Stimulated activated naive CD8-positive, alpha-beta T cell treated with anti-CD3 and anti-CD28 coated beads, Interleukin-15, Interleukin-2, amounts not matched to agents 100 ng/mL and 50 ng/mL, for 24 hours (primary cell): ENCODE data around the gene NCKAP5.

Source experiments
- H3K27ac Mint-ChIP-seq: one replicate; pipeline ENCODE4 v1.8.0; 2021; ENCODE audit warnings: mild to moderate bottlenecking, mixed read lengths
- H3K27me3 Mint-ChIP-seq: one replicate; pipeline ENCODE4 v1.8.0; 2021; ENCODE audit warnings: mixed read lengths
- H3K36me3 Mint-ChIP-seq: one replicate; pipeline ENCODE4 v1.8.0; 2021; ENCODE audit warnings: low read depth, mixed read lengths
- H3K4me1 Mint-ChIP-seq: one replicate; pipeline ENCODE4 v1.8.0; 2021; ENCODE audit warnings: low read depth, mixed read lengths
- H3K4me3 Mint-ChIP-seq: one replicate; pipeline ENCODE4 v1.8.0; 2021; ENCODE audit warnings: mild to moderate bottlenecking, mixed read lengths
- H3K9me3 Mint-ChIP-seq: one replicate; pipeline ENCODE4 v1.8.0; 2021; ENCODE audit warnings: mixed read lengths

NCKAP5 gene

DNA sequence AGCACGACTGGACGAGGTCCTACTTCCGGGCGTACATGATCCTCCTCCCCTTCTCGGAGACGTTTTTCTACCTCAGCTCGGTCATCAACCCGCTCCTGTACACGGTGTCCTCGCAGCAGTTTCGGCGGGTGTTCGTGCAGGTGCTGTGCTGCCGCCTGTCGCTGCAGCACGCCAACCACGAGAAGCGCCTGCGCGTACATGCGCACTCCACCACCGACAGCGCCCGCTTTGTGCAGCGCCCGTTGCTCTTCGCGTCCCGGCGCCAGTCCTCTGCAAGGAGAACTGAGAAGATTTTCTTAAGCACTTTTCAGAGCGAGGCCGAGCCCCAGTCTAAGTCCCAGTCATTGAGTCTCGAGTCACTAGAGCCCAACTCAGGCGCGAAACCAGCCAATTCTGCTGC lies 923.1 kb downstream of the NCKAP5 start:
- no peaks in the 10 kb centered on the region for H3K36me3 Mint-ChIP-seq
- H3K27ac Mint-ChIP-seq, result no peak overlapping the region
- H3K4me1 Mint-ChIP-seq, result no peaks in the 10 kb centered on the region
- H3K27me3 Mint-ChIP-seq, result peaks cover 5% of the 10 kb centered on the region
- H3K9me3 Mint-ChIP-seq, result no peaks in the 10 kb centered on the region
- no peak overlapping the region for H3K4me3 Mint-ChIP-seq

DNA sequence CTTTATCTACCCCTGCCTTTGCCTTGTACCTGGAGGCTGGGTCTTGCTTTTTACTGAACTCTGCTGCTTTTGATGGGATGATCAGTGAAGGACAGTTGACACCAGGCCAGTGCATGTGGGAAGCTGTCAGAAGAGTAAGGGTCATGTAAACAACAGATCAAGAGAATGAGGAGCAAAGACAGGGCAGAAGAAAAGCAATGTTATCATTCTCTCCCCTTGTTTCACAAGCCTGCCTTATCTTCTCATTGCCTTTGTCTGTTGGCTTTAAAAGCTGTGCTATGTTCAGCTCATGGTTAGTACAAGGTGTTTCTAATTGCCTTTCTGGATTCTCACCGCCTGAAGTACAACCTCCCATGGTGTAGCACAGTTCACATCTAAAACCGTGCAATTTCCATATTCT lies 925.8 kb downstream of the NCKAP5 start:
- H3K4me3 Mint-ChIP-seq, result no peak overlapping the region
- no peaks in the 10 kb centered on the region for H3K4me1 Mint-ChIP-seq
- no peaks in the 10 kb centered on the region for H3K36me3 Mint-ChIP-seq
- H3K9me3 Mint-ChIP-seq, result no peaks in the 10 kb centered on the region
- no peaks in the 10 kb centered on the region for H3K27me3 Mint-ChIP-seq
- H3K27ac Mint-ChIP-seq, result no peak overlapping the region

DNA sequence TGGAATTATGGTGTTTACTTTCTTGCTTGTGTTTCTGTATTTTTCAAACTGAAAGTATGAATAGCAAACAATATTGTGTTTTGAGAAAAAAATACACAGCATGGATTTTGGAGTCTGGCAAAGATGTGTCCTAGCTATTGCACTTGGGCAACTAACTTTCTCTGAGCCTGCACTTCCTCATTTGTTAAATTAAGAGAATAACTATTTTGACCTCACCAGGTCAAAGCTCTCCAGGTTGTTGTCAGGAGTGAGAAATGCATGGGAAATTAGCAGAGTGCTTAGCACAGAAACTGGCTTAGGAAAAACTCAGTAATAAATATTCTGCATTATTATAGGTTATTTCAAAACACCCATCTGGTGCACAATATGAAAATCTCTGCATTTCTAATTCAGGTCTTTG lies 926.4 kb downstream of the NCKAP5 start:
- no peak overlapping the region for H3K4me3 Mint-ChIP-seq

DNA sequence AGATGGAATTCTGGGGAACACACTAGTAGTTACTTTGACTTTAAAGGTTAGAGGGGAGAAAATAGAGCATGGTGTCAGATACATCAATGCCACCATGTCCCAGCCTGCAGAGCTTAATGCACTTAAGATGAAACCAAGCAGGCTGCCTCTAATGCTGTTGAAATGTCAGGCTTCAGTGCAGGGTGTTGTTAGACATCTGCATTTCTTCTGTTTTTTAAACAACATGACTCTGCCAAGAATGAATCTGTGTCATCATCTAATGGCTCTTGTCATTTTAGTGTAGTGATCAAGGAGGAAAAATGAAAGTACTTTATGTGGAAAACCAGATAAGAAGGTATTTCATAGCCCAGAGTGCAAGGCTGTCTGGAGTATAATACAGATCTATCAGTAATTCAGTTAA lies 928.1 kb downstream of the NCKAP5 start:
- Mint-ChIP-seq H3K27me3 (no peaks in the 10 kb centered on the region), H3K9me3 (no peaks in the 10 kb centered on the region), H3K27ac (no peak overlapping the region), H3K4me1 (no peaks in the 10 kb centered on the region), H3K36me3 (no peaks in the 10 kb centered on the region), H3K4me3 (no peak overlapping the region)

More for the DNA sequence above, 926.4 kb downstream of the NCKAP5 start:
- H3K4me1 Mint-ChIP-seq, result no peaks in the 10 kb centered on the region
- no peaks in the 10 kb centered on the region for H3K27me3 Mint-ChIP-seq
- no peaks in the 10 kb centered on the region for H3K9me3 Mint-ChIP-seq
- no peak overlapping the region for H3K27ac Mint-ChIP-seq
- H3K36me3 Mint-ChIP-seq, result no peaks in the 10 kb centered on the region

DNA sequence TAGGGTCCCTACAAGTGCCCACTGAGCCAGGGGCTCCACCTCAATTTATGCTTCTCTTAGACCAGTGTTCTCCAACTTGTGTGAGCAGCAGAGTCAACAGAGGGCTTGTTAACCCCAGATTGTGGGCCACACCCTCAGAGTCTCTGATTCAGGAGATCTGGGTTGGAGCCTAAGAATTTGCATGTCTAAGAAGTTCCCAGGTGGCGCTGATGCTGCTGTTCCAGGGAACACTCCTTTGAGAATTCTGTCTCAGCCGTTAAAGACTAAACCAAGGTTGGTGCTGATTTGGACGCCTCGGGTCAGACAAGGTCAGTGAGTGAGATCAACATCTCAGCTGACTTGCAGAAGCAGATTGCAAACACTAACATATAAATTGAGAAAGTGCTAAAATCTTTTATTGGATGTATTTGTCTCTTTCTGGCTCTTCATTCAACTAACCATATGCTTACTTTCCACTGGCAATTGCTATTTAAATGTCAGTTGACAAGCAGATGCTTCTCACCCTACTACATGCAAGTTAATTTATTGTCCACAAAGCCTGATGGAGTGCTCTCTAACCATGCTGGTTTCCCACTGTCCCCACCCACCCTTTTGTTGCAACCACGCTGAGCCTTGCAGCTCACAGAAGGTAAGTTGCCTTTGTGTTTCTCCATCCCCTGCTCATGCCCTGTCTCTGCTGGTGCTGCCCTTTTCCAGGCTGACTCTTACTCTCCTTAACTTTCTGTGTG lies 929.8 kb downstream of the NCKAP5 start:
- H3K4me3 Mint-ChIP-seq, result no peak overlapping the region
- H3K9me3 Mint-ChIP-seq, result peaks cover 4% of the 10 kb centered on the region

DNA sequence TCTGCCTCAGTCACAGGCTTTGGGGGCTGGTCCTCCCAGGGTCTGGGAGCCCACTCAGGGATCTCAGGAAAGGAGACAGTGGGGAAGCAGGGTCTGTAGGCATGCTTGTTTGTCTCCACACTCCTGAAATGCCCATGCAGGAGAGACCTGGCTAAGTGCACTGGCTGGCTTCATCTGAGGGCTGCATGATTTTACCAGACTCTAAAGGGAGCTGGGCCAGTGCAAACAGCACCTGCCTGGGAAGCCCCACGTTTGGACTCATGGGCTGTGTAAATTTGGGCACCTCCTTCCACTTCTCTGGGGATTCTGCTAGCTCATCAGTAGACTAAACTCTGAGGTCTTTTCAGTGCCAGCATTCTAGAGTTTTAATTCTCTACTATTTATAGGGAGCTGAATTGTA lies 931.9 kb downstream of the NCKAP5 start:
- H3K36me3 Mint-ChIP-seq, result no peaks in the 10 kb centered on the region

More for the DNA sequence above, 929.8 kb downstream of the NCKAP5 start:
- no peaks in the 10 kb centered on the region for H3K4me1 Mint-ChIP-seq
- H3K36me3 Mint-ChIP-seq, result no peaks in the 10 kb centered on the region
- H3K27me3 Mint-ChIP-seq, result no peaks in the 10 kb centered on the region
- H3K27ac Mint-ChIP-seq, result no peak overlapping the region

DNA sequence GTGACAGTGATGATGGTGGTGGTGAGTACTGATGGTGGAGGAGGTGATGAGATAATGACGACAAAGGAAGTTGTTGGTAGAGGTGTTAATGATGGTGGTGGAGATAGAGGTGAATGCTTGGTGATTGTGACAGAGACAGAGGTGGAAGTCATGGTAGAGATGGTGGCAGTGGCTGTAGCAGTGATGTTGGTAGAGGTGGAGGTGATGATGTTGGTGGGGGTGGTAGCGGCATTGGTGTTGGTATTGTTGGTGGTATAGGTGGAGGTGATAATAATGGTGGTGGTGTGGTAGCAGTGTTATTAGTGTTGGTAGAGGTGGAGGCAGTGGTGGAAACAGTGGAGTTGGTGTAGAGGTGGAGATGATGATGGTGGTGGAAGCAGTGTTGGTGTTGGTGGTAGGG lies 934.6 kb downstream of the NCKAP5 start:
- Mint-ChIP-seq H3K4me1 (no peaks in the 10 kb centered on the region), H3K4me3 (no peak overlapping the region), H3K27ac (no peak overlapping the region), H3K27me3 (no peaks in the 10 kb centered on the region), H3K36me3 (no peaks in the 10 kb centered on the region), H3K9me3 (peaks cover 5% of the 10 kb centered on the region)

More for the DNA sequence above, 931.9 kb downstream of the NCKAP5 start:
- Mint-ChIP-seq H3K4me1 (no peaks in the 10 kb centered on the region), H3K4me3 (no peak overlapping the region), H3K27me3 (no peaks in the 10 kb centered on the region), H3K9me3 (peaks cover 5% of the 10 kb centered on the region), H3K27ac (no peak overlapping the region)

DNA sequence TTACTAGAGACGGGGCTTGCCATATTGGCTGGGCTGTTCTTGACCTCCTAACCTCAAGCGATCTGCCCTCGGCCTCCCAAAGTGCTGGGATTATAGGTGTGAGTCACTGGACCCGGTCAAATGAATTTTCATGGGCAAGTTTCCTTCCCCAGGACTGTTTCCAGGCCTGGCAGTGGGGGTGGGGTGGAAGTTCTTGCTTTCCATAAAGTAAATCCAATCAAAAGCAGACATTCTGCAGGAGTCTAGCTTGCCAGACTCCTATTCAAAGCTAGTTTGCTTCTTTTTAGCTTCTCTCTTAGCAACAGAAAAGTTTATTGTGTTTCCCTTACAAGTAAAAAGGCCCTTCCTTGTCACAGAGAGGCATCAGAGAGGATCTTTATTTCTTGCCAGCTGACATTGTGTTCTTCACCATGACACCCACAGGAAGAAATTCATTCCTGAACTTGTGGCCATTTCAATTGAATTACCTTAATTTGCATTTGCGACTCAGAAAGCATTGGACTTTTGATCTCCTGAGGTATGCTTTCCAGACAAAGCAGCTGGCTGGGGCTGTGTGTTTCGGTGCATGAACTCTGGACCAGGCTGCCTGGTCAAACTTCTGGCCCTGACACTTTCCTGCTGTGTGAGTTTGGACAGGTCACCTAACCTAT lies 936.1 kb downstream of the NCKAP5 start:
- no peaks in the 10 kb centered on the region for H3K36me3 Mint-ChIP-seq
- H3K27me3 Mint-ChIP-seq, result no peaks in the 10 kb centered on the region
- H3K27ac Mint-ChIP-seq, result no peak overlapping the region
- peaks cover 5% of the 10 kb centered on the region for H3K9me3 Mint-ChIP-seq
- no peaks in the 10 kb centered on the region for H3K4me1 Mint-ChIP-seq
- H3K4me3 Mint-ChIP-seq, result no peak overlapping the region

DNA sequence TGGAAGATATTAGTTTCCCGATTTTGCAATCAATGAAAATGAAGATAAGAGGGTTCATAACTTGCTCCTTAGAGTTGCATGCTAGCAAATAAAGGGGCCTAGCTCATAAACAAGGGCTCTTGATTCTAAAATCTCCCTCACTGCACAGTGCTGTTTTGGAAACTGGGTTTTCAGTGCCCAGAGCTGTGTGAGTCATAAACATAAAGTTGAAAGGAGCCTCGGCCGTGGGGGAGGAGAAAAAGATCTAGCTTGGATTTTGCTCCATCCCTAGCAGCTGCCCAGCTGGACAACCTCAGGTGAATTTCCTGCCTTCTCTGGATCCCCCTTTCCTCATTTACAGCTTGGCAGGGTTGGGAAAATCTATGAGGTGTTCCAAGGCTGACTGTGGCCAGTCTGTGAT lies 940.7 kb downstream of the NCKAP5 start:
- Mint-ChIP-seq H3K36me3 (no peaks in the 10 kb centered on the region), H3K9me3 (no peaks in the 10 kb centered on the region), H3K4me3 (no peak overlapping the region), H3K4me1 (no peaks in the 10 kb centered on the region), H3K27me3 (no peaks in the 10 kb centered on the region), H3K27ac (no peak overlapping the region)

DNA sequence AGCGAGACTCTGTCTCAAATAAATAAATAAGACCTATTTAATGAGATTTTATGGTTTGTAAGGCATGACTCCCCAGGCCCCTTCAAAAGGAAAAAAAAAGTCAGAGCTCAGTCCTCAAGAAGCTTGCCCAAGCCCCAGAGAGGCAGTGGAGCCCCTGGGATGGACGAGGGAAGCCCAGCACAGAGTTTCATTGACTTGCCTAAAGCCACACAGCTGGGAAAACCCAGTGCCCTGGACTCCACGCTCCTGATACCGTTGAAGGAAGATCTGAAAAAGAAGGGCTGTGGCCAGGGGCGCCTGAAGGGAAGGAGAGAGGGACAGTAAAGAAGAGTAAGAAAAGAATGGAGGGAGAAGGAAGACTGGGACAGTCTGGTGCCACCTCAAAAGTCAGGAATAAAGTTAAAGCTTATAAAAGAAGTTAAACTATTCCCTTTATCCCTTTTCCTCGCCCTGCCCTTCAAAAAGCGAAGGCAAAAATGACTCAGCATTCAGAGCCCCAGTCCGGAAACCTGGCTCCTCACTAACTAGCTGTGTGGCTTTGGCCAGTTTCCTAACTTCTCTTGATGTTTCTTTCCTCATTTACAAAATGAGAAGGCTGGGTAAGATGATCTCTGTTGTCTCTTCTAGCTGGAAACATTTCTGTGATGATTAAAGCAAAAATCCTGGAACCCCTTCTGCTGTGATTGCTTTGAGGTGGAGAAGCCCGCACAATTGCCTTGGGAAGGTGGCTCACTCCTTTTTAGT lies 945.0 kb downstream of the NCKAP5 start:
- Mint-ChIP-seq H3K9me3 (no peaks in the 10 kb centered on the region), H3K27ac (no peak overlapping the region), H3K4me3 (no peak overlapping the region), H3K4me1 (no peaks in the 10 kb centered on the region), H3K27me3 (no peaks in the 10 kb centered on the region), H3K36me3 (no peaks in the 10 kb centered on the region)
